Calu3 (cell line): Measurements from ENCODE around the gene POMZP3. TPM values are rescaled to one million over a fixed set of nuclear protein-coding genes. Genes with fewer than 3 reads are reported as not detected.
"Not testable (repeated sequence)": the region's sequence is repeated elsewhere in the genome, so short reads cannot be mapped to it uniquely, and the experiment has no call there.

Experiments used
- BruUV-seq: library from RNA; stranded (reverse); fragments of 400-500 nt; replicated peaks from 2 replicates; lab custom pipeline; 2021; lab: Mats Ljungman, UMichigan
- CTCF ChIA-PET: fragments of 300-600 bp; sonication (Branson Sonifier 250); formaldehyde crosslinking; loops from one replicate; lab custom pipeline; 2022; ENCODE audit warnings: antibody characterized with exemption; lab: Charles Lee
- DNase-seq: peaks from one replicate; pipeline ENCODE4 v3.0.0; 2022
- H3K27ac Mint-ChIP-seq: one replicate; pipeline ENCODE4 v1.8.0; 2022; ENCODE audit warnings: mixed read lengths; ENCODE audit not compliant: unreplicated experiment
- H3K27me3 Mint-ChIP-seq: one replicate; pipeline ENCODE4 v1.8.0; 2022; ENCODE audit warnings: mixed read lengths; ENCODE audit not compliant: unreplicated experiment
- H3K36me3 Mint-ChIP-seq: one replicate; pipeline ENCODE4 v1.8.0; 2022; ENCODE audit warnings: mild to moderate bottlenecking, moderate library complexity, mixed read lengths; ENCODE audit not compliant: insufficient read depth, unreplicated experiment
- H3K4me1 Mint-ChIP-seq: one replicate; pipeline ENCODE4 v1.8.0; 2022; ENCODE audit warnings: mild to moderate bottlenecking, low read depth, mixed read lengths; ENCODE audit not compliant: unreplicated experiment
- H3K4me3 Mint-ChIP-seq: one replicate; pipeline ENCODE4 v1.8.0; 2022; ENCODE audit warnings: mild to moderate bottlenecking, low read depth, moderate library complexity, mixed read lengths; ENCODE audit not compliant: unreplicated experiment
- H3K9me3 Mint-ChIP-seq: one replicate; pipeline ENCODE4 v1.8.0; 2022; ENCODE audit warnings: low read depth, mixed read lengths; ENCODE audit not compliant: unreplicated experiment
- intact Hi-C: fragments of 100-400 bp; cut with micrococcal nuclease; formaldehyde crosslinking; loops from one replicate; pipeline ENCODE4 v1.10.0; 2022; ENCODE audit not compliant: unreplicated experiment
- total RNA-seq: library from RNA; stranded (reverse); gene quantifications from 2 replicates; pipeline ENCODE4 v1.2.3, GENCODE V29; 2022

Gene POMZP3
- total RNA-seq, 1 experiment from 2014 or later = 11.9 TPM

GRCh38 chr7:76570324-76570775 is 56.7 kb downstream of the POMZP3 start:
- peaks cover 31% of the 10 kb centered on the region for H3K4me1 Mint-ChIP-seq
- H3K9me3 Mint-ChIP-seq, H3K27me3 Mint-ChIP-seq, H3K36me3 Mint-ChIP-seq, BruUV-seq, DNase-seq, CTCF ChIA-PET, intact Hi-C loops: not testable (repeated sequence)
- H3K4me3 Mint-ChIP-seq = peak overlapping the region; percentile 20
- H3K27ac Mint-ChIP-seq = peak overlapping the region; percentile 91

GRCh38 chr7:76568742-76569141 is 58.3 kb downstream of the POMZP3 start:
- H3K4me1 Mint-ChIP-seq = peaks cover 37% of the 10 kb centered on the region
- DNase-seq, H3K27ac Mint-ChIP-seq, H3K27me3 Mint-ChIP-seq, H3K4me3 Mint-ChIP-seq, H3K36me3 Mint-ChIP-seq, H3K9me3 Mint-ChIP-seq, CTCF ChIA-PET, BruUV-seq, intact Hi-C loops: not testable (repeated sequence)

- CTCF ChIA-PET, H3K4me3 Mint-ChIP-seq, BruUV-seq, DNase-seq, H3K36me3 Mint-ChIP-seq, H3K9me3 Mint-ChIP-seq, H3K27me3 Mint-ChIP-seq, intact Hi-C loops, H3K27ac Mint-ChIP-seq: not testable (repeated sequence)
- H3K4me1 Mint-ChIP-seq = peaks cover 39% of the 10 kb centered on the region
Measured at GRCh38 chr7:76567753-76568152, 59.3 kb downstream of the POMZP3 start.

DNA sequence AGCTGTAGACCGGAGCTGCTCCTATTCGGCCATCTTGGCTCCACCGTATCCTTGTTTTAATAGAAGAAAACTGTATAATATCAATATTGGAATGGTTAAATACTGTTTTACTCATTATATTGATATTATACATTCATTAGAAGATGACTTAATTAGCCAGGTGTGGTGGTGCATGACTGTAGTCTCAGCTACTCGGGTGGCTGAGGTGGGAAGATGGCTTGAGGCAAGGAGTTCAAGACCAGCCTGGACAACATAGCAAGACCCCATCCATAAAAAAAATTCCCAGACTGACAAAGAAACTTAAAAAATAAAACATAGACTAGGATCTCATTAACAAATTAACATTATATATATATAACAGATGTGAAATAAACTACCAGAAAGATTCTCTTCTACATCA is 59.8 kb downstream of the POMZP3 start:
- H3K36me3 Mint-ChIP-seq, H3K4me3 Mint-ChIP-seq, H3K27me3 Mint-ChIP-seq, BruUV-seq, H3K27ac Mint-ChIP-seq, CTCF ChIA-PET, intact Hi-C loops, H3K9me3 Mint-ChIP-seq, DNase-seq: not testable (repeated sequence)
- peaks cover 38% of the 10 kb centered on the region for H3K4me1 Mint-ChIP-seq

DNA sequence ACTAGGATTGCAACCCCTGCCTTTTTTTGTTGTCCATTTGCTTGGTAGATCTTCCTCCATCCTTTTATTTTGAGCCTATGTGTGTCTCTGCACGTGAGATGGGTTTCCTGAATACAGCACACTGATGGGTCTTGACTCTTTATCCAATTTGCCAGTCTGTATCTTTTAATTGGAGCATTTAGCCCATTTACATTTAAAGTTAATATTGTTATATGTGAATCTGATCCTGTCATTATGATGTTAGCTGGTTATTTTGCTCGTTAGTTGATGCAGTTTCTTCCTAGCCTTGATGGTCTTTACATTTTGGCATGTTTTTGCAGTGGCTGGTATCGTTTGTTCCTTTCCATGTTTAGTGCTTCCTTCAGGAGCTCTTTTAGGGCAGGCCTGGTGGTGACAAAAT is 62.1 kb downstream of the POMZP3 start:
- CTCF ChIA-PET, H3K4me3 Mint-ChIP-seq, intact Hi-C loops, DNase-seq, H3K27me3 Mint-ChIP-seq, H3K27ac Mint-ChIP-seq, H3K36me3 Mint-ChIP-seq, H3K9me3 Mint-ChIP-seq, BruUV-seq: not testable (repeated sequence)
- H3K4me1 Mint-ChIP-seq = peaks cover 20% of the 10 kb centered on the region

DNA sequence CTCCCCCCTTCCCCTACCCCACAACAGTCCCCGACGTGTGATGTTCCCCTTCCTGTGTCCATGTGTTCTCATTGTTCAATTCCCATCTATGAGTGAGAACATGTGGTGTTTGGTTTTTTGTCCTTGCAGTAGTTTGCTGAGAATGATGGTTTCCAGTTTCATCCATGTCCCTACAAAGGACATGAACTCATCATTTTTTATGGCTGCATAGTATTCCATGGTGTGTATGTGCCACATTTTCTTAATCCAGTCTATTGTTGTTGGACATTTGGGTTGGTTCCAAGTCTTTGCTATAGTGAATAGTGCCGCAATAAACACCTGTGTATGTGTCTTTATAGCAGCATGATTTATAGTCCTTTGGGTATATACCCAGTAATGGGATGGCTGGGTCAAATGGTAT is 65.7 kb downstream of the POMZP3 start:
- H3K9me3 Mint-ChIP-seq, H3K4me3 Mint-ChIP-seq, DNase-seq, CTCF ChIA-PET, intact Hi-C loops, H3K27me3 Mint-ChIP-seq, H3K36me3 Mint-ChIP-seq, BruUV-seq, H3K27ac Mint-ChIP-seq: not testable (repeated sequence)
- peaks cover 21% of the 10 kb centered on the region for H3K4me1 Mint-ChIP-seq

DNA sequence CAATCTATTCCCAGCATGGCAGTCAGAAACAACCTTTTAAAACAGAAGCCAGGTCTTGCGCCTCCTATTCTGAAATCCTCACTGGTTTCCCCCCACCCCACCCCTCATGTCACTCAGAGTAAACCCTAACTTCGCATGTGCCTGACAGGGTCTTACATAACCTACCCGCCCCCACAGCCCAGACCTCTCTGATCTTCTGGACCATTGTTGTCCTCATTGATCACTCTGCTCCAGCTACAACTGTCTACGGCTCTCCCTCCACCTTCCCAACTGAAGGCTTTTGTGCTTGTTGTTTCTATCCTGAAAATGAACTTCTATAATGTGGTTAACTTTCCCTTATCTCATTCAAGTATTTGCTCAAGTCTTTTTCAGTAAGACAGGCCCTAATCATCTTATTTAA is 66.9 kb downstream of the POMZP3 start:
- BruUV-seq, H3K4me3 Mint-ChIP-seq, H3K27ac Mint-ChIP-seq, H3K9me3 Mint-ChIP-seq, DNase-seq, CTCF ChIA-PET, H3K27me3 Mint-ChIP-seq, H3K36me3 Mint-ChIP-seq, intact Hi-C loops: not testable (repeated sequence)
- peaks cover 21% of the 10 kb centered on the region for H3K4me1 Mint-ChIP-seq

Other genes with a start within 250 kb of the POMZP3 start
- 0.51 TPM in 1 of 2 replicates, not detected in the other for gene SSC4D, start 217.6 kb downstream of the POMZP3 start, total RNA-seq
- 5.4 and 9.4 TPM in 2 replicates for gene ZP3, start 202.3 kb downstream of the POMZP3 start, total RNA-seq
- 43.6 and 51.7 TPM in 2 replicates for gene DTX2, start 165.6 kb downstream of the POMZP3 start, total RNA-seq
- 6.0 and 14.6 TPM in 2 replicates for gene UPK3B, start 116.7 kb downstream of the POMZP3 start, total RNA-seq
- gene SPDYE16, start 84.0 kb downstream of the POMZP3 start, total RNA-seq = not detected in 2 replicates